HL-60/S4 treated with retinoic acid at 250 ng/mL for 4 days and 3 days (cell line): Measurements from ENCODE around the gene TSHR.

ENCODE experiments used
- in situ Hi-C: fragments of 300-500 bp; cut with MboI; formaldehyde crosslinking; loops from 2 replicates; pipeline ENCODE4 v1.7.0; 2022; ENCODE audit warnings: low sequenced_read_pairs

TSHR gene

DNA sequence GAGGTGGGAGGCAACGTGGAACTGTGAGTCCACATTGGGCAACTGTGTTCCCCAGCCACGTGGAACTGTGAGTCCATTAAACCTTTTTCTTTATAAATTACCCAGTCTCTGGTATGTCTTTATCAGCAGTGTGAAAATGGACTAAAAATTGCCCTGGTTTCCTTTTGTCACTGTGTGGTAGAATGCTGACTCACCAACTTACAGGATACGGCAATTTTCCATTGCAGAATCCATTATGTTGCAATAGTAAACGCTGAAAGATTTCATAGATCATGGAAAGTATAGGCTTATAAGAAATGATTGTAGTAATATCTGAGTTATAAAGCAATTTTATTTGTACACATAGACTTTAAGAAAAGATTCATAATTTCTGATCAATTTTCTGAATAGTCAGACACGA lies 172.4 kb downstream of the TSHR start:
- in situ Hi-C loops: no loop called here

DNA sequence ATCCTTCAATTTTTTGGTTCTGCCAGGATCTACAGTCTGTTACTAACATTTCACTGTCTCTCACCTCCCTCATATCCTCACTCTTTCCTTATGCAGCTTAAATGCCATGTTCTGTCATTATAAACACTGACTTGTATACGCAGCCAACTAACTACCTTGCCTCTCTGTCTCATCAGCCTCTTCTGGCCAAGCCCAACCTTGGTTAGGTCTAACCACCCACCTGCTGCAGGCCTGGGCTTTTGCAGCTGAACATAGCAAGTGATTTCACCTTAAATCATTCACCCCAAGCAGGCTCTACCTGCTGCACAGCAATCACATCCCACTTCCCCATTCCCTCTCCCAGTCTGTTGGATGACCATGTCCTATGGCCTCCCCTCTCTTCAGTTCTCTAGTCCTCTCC lies 173.8 kb downstream of the TSHR start:
- in situ Hi-C loops: no loop called here

DNA sequence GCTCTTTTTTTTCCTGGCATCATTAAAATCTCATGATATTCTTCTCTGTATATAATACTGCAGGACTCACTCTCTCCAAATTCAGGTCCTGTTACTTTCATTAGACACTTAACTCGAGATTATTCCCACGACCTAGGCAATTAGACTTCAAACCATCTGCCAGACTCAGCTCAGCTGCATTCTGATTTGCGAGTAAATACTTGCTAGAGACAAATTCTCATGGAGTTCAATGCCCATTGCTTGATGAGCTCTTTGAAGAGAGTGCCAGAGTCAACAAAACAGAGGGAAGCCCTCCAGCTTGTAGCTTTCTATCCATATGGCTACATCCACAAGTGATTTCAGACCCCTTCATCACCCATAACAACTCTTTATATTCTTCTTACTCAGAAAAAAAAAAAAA lies 177.0 kb downstream of the TSHR start:
- in situ Hi-C loops: no loop called here

DNA sequence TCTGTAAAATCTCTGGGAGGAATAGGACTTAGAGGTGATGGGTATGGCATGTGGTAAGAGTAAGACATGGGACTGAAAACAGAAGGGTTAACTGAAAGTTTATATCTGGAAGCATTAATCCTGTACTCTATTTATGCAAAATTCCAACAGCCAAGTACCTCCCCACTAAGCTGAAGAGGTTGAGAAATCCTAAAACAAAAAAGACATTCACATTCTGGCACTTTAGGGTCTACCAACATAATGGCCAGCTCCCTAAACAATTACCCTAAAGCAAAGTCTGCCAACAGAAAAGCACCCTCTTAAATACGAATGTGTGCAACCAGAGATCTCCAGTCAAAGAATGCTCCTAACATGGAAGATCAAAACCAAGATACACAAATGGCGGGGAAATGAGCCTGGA lies 178.0 kb downstream of the TSHR start:
- in situ Hi-C loops: no loop called here

DNA sequence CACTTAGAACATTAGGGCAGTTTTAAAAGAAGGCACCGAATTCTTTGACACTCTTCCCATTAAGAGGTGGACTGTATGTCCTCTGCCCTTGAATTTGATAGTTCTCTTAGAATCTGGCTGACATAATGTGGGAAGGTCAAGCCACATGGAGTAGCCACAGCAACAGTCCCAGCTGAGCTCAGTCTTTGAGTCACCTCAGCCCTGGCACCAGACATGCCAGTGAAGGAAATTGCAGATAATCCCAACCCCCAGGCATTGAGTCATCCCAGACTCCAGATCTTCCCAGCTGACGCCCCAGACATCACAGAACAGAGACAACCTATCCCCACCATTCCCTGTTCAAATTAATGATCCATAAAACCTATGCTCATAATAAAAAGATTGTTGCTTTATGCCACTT lies 181.9 kb downstream of the TSHR start:
- in situ Hi-C loops: no loop called here

DNA sequence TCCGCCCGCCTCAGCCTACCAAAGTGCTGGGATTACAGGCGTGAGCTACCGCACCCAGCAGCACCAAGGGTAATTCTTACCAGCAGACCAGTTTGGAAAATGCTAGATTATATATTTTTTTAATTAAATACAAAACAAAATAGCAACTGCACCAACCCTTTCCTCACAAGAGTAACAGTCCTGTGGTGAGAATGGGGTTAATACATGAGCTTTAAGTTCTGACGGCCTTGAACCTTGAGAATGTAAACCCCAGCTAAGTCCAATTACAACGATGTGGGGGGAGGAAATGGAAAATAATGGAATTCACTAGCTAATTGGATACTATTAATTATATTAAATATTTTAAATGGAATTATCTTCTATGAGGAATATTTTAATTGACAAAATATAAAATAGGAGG lies 183.0 kb downstream of the TSHR start:
- in situ Hi-C loops: no loop called here

DNA sequence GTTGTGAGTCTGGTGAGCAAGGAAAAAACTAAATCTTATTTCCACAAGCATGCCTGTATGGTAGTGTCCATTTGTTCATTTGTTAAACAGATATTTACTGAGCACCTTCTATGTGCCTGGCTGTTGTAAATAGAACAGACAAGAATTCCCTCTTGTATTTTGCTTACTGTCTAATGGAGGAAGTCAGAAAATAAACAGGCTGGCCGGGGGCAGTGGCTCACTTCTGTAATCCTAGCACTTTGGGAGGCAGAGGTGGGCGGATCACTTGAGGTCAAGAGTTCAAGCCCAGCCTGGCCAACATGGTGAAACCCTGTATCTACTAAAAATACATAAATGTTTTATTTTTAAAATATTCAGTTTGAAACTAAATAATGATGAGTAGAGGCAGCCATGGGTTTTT lies 186.0 kb downstream of the TSHR start:
- in situ Hi-C loops: no loop called here

DNA sequence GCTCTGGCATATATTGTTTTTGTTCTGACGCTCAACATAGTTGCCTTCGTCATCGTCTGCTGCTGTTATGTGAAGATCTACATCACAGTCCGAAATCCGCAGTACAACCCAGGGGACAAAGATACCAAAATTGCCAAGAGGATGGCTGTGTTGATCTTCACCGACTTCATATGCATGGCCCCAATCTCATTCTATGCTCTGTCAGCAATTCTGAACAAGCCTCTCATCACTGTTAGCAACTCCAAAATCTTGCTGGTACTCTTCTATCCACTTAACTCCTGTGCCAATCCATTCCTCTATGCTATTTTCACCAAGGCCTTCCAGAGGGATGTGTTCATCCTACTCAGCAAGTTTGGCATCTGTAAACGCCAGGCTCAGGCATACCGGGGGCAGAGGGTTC lies 188.4 kb downstream of the TSHR start:
- in situ Hi-C loops: no loop called here

DNA sequence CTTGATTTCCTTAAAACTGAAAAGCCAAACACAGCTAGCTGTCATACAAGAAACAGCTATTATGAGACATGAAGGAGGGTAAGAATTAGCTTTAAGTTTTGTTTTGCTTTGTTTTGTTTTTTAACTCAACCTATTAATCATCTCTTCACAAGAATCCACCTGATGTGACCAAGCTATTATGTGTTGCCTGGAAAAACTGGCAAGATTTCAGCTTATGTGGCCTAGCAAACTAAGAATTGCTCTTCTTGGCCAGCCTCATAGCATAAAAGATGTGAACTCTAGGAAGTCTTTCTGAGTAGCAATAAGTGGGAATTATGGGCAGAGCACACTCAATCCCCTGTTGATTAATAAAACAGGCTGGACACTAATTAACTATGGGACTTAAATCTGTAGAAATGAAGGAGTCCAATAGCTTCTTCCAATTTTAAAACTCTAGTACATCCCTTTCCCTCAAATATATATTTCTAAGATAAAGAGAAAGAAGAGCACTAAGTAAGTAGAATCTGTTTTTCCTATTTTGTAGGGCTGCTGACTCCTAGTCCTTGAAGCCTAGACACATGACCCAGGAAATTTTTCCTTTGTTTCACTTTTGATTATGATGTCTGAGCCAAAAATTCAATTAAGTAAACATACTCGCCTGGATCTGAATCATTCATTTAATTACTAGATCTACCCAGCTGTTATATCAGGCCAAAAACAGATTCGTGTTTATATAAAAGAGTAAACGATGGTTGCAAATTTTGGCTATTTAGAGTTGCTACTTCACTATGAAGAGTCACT lies 189.6 kb downstream of the TSHR start:
- in situ Hi-C loops: no loop called here

DNA sequence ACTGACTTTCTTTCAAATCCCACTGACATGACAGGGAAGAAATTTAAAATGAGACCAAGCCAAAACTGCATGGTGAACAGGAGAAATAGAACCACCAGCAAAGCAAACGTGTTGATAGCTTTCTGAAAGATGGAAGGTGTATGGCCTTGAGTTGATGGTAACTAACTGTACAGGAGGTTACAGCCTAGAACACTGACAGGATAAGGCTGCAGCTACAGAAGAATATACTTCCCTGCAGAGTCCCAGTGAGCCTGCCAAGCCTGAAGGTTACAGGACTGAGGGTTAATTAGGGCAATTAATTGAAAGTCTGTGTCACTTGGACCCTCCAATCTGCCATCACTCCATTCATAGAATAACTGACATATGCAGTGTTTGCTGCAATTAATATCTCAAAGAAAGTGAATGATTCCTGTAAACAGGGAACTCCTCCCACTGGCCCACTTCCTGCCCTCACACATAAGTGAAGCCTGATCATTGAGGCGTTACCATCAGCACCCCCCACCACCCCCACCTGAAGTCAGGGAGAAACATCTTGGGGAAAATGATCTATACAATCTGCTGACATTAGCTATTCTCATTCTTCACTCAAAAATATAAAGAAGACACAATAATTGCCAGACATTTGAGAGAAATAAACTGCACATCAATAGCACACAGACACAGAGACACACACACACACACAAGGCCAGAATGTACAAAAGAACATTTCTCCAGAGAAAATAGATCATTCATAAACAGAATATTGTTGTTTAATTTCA lies 191.9 kb downstream of the TSHR start:
- in situ Hi-C loops: no loop called here

DNA sequence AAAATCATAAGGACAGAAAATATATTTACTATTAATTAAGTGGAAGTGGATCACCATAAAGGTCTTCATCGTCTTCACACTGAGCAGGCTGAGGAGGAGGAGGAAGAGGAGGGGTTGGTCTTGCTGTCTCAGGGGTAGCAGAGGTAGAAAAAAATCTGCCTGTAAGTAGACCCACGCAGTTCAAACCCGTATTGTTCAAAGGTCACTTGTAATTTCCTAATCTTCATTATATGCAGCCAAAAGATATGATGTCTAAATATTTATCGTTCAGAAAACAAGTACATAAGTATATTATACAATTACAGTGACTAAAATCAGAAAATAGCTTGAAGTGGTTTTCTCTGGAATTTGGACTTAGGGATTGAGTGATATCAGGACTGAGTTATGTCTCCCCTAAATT lies 193.2 kb downstream of the TSHR start:
- in situ Hi-C loops: no loop called here

DNA sequence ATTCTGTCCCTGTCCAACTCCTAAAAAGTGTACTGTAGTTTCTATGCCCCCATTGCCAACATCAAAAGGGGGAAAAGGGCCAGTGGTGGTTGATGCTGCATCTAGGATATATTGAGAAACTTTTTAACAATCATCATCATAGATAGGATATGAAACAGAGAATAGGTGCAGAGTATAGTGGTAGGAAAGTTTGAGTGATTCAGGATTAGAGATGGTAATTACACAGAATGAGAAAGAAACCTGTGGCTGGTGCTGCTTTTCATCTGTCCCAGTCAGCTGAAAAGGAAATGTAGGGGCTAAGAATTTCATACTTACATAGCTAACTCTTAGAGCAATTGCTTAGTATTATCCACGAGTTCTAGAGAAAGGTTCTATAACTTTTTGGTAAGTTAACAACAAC lies 197.8 kb downstream of the TSHR start:
- in situ Hi-C loops: loop anchor here (25.0 kb wide), 1 partner anchor 166 kb away; no protein-coding TSS in a partner anchor

DNA sequence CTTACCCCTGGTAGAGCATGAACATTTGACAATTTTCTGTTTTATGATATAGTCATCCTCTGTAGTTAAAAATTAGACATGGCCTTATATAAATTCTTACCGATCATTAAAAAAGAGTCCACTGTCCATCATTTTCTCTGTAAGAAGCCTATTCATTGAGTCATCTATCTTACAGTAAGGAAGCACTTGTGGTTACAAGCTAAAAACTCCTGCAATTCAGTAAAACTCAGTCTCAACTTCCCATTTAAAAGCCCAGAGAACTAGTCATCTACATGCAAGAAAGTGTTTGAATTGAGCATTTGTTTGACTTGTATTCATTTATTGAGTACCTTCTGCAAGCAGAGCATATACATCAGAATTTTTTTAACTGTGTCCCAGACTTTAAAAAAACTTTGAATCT lies 202.0 kb downstream of the TSHR start:
- in situ Hi-C loops: loop anchor here (25.0 kb wide), 1 partner anchor 170 kb away; no protein-coding TSS in a partner anchor

DNA sequence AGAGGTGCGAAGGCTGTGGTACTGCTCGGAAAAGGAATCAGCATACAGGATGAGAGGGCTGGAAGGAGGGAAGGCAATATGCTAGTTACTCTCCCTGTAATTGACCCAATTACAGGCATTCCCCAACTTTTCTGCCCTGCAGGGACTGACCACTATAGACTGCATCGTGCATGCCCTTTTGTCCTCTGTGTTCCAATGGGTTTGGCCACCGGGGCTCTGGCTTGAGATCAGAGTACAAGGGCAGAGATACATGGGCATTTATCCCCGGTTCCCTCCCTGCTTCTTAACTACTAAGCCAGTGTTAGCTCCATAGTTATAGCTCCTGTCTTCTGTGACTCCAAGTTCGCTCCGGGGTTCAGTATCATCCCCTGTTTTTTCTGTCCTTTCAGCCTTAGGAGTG lies 205.7 kb downstream of the TSHR start:
- in situ Hi-C loops: loop anchor here (25.0 kb wide), 1 partner anchor 174 kb away; no protein-coding TSS in a partner anchor

DNA sequence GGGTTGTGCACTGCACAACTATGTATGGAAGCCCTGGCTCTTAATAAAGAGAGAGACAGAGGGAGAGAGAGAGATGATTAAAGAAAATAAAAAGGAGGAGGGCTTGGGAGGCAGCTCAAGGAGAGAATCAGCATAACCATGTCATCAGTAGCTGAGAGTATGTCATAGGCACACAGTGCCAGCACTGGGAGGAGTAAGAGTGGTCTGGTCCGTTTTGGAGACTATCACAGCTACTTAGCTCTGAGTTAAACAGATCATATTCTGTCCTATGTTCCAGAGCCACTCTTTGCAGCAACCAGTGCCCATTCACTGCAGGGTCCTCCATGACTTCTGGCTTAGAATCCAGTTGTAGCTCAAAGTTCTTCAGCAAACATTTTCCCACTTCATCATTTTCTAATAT lies 206.3 kb downstream of the TSHR start:
- in situ Hi-C loops: loop anchor here (25.0 kb wide), 1 partner anchor 174 kb away; no protein-coding TSS in a partner anchor

DNA sequence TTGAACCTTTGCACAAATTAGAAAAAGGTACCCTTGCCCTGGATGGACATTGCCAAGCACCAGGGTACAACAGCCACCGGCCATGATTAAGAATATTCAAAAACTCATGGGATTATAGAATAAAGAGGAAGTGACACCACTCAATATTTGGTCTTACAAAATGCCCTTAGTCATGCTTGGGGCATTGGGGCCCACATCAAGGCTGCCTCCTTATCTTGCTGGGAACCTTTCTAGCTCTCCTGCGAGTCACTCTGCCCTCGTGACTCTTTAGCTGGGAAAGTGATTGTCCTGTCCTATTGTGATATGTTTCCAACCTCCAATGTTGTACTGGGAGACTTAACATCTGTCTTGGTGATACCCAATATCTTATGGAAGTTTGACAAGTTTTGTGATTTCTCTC lies 207.5 kb downstream of the TSHR start:
- in situ Hi-C loops: loop anchor here (25.0 kb wide), 1 partner anchor 176 kb away; no protein-coding TSS in a partner anchor

DNA sequence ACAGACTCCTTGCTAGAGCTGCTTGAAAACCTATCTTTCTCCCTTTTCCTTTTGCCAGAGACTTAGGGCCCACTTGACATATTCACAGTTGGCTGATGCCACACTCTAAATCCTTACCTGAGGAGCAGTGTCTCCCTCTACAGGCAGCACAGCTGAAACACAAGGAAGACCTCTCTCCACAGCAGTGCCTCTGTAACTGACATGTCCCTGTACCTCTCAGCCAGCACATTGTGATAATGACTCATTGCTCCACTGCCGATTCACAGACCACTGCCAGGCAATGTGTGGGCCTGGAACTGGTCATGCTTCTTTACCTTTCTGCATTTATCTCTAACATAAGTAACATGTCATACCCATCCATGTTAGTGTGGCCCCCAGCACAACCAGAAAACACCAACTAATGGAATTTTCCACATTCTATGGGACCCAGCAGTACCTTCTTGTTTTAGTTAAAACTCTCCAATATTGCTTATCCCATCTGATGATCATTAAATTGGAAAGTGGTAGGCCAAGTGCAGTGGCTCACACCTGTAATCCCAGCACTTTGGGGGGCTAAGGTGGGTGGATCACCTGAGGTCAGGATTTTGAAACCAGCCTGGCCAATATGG lies 208.8 kb downstream of the TSHR start:
- in situ Hi-C loops: loop anchor here (25.0 kb wide), 1 partner anchor 177 kb away; no protein-coding TSS in a partner anchor

DNA sequence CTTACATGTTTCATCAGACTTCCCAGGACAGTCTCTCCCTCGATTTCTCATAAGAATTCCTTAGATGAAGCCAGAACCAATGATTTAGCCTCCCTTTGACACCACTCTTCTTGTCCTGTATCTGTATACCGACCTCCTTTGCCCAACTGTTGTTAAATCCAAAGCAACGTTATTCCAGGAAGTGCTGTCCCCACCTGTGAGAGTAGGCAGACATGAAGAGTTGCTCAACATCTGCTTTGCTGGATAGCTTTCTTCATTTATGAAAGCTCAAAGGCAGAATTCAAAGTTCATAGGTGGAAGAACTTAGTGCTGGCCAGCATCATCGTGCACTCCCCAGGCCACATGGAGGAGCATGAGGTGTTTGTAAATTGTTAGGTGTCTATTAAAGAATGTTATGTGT lies 209.8 kb downstream of the TSHR start:
- in situ Hi-C loops: loop anchor here (25.0 kb wide), 1 partner anchor 178 kb away; no protein-coding TSS in a partner anchor

DNA sequence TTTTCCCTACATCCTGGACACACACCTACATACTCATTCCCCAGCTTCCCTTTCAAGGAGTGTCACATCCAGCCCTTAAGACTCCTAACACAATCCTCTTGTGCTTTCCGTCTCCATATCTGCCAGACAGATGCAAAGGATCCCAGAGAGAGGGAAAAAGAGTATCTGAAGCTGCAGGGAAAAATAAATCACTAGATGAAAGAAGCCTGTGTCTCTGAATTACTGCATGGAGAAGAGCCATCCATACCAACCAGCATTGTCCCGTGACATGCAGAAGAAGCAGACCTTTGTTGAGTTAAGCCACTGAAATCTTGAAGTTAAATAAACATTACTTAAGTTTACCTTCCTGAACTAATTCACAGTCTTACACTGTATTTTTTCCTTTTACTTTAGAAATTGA lies 210.7 kb downstream of the TSHR start:
- in situ Hi-C loops: loop anchor here (25.0 kb wide), 1 partner anchor 179 kb away; no protein-coding TSS in a partner anchor

DNA sequence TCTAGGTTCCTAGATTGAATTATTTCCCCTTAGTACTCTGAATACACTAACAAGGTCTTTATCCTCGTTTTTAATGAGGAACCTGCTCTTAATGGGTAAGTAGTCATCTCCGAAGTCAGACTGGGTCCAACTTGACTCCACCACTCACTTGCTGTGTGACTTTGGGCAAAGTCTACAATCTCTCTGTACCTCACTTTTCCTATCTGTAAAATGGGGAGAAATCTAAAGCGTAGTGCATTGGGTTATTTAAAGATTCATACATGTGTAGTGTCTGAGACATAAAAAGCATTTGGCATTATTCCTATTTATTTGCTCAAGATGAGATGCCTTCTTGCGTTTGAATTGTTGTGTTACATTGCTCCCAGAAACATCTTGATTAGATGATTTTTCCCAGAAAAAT lies 213.8 kb downstream of the TSHR start:
- in situ Hi-C loops: loop anchor here (25.0 kb wide), 1 partner anchor 182 kb away; no protein-coding TSS in a partner anchor

DNA sequence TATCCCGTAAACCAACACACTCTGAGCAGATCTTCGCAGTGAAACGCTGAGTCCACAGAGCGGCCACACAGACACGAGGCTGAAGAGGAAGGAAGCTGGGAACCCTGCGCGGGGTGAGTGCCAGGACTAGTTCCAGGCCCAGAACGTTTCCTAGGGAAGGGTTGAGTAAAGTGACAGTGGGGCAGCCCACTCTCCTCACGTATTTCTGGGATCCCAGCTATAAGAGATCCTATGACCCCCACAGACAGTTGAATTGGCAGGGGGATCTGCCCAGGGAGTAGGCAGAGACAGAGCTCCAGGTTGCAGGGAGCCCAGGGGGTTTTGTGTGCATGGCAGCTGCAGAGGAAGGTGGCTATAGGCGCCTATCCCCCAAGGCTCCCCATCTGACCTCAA lies 214.3 kb downstream of the TSHR start:
- in situ Hi-C loops: loop anchor here (25.0 kb wide), 1 partner anchor 182 kb away; no protein-coding TSS in a partner anchor
